HG02870 (cell line): ENCODE data around the gene RHBDL1.
A peak's percentile ranks its signal among the peaks of the same experiment; 100 is the strongest.
"Not testable (repeated sequence)": the region's sequence is repeated elsewhere in the genome, so short reads cannot be mapped to it uniquely, and the experiment has no call there.

Experiments
- ATAC-seq: cut with Tn5 transposase; IDR thresholded peaks from one replicate; pipeline ENCODE4 v1.9.1; 2021; ENCODE audit warnings: mild to moderate bottlenecking, moderate library complexity; ENCODE audit not compliant: unreplicated experiment

Gene RHBDL1

GRCh38 chr16:704047-704446 is 28.6 kb downstream of the RHBDL1 start:
- no peak for ATAC-seq

GRCh38 chr16:704552-705380 is 29.3 kb downstream of the RHBDL1 start:
- ATAC-seq: no peak

- no peak for ATAC-seq
Measured at GRCh38 chr16:705431-706188, 30.1 kb downstream of the RHBDL1 start, which contains the start of gene FBXL16. Gene FBXL16 (minus strand): TSS chr16:705801. CDS start chr16:697405, 8,396 bp downstream.

- ATAC-seq: no peak
Measured at GRCh38 chr16:706189-707061, 31.0 kb downstream of the RHBDL1 start.

- ATAC-seq: no peak
Measured at GRCh38 chr16:707062-707538, 31.6 kb downstream of the RHBDL1 start.

GRCh38 chr16:708019-708418 is 32.5 kb downstream of the RHBDL1 start:
- ATAC-seq: no peak

- no peak for ATAC-seq
Measured at GRCh38 chr16:708959-709358, 33.5 kb downstream of the RHBDL1 start.

GRCh38 chr16:709566-710499 is 34.4 kb downstream of the RHBDL1 start:
- ATAC-seq: no peak

- ATAC-seq: no peak
Measured at GRCh38 chr16:710500-711075, 35.1 kb downstream of the RHBDL1 start.

- ATAC-seq: no peak
Measured at GRCh38 chr16:711084-711483, 35.6 kb downstream of the RHBDL1 start.

- no peak for ATAC-seq
Measured at GRCh38 chr16:711548-712320, 36.3 kb downstream of the RHBDL1 start.

- ATAC-seq: not testable (repeated sequence)
Measured at GRCh38 chr16:712740-713250, 37.3 kb downstream of the RHBDL1 start.

- ATAC-seq: no peak
Measured at GRCh38 chr16:714079-714478, 38.6 kb downstream of the RHBDL1 start.

- ATAC-seq: peak; percentile 65
Measured at GRCh38 chr16:714558-715476, 39.3 kb downstream of the RHBDL1 start, which contains the start of gene METRN. Gene METRN (plus strand): TSS chr16:715118. CDS start chr16:715290, 172 bp downstream.

GRCh38 chr16:715477-716199 is 40.2 kb downstream of the RHBDL1 start:
- ATAC-seq: no peak

GRCh38 chr16:716200-716568 is 40.7 kb downstream of the RHBDL1 start:
- no peak for ATAC-seq
